WTC11 (cell line): Measurements from ENCODE around the gene CNPY4. TPM values are rescaled to one million over a fixed set of nuclear protein-coding genes. Genes with fewer than 3 reads are reported as not detected.
A peak's percentile ranks its signal among the peaks of the same experiment; 100 is the strongest.

Experiments
- ATAC-seq: fragments of 200-7000 bp; cut with Tn5 transposase; 2 replicates; pipeline ENCODE4 v1.10.0; 2021; ENCODE audit warnings: mild to moderate bottlenecking, moderate library complexity
- CTCF ChIA-PET: fragments of 300-600 bp; sonication (Branson Sonifier 250); formaldehyde crosslinking; loops from one replicate; lab custom pipeline; 2021; ENCODE audit warnings: antibody characterized with exemption; lab: Charles Lee
- POLR2A ChIA-PET: fragments of 350-600 bp; sonication (Branson Sonifier 250); formaldehyde crosslinking; loops from one replicate; lab custom pipeline; 2021; ENCODE audit warnings: antibody characterized with exemption; lab: Charles Lee
- DNase-seq: peaks from one replicate; pipeline ENCODE4 v3.0.0; 2021; ENCODE audit warnings: low spot score
- H3K27ac Mint-ChIP-seq: 2 replicates; pipeline ENCODE4 v1.8.0; 2021; ENCODE audit warnings: mixed read lengths
- H3K27me3 Mint-ChIP-seq: 2 replicates; pipeline ENCODE4 v1.8.0; 2021; ENCODE audit warnings: low read depth, mild to moderate bottlenecking, moderate library complexity, mixed read lengths
- H3K36me3 Mint-ChIP-seq: 2 replicates; pipeline ENCODE4 v1.8.0; 2021; ENCODE audit warnings: mixed read lengths
- H3K4me1 Mint-ChIP-seq: 2 replicates; pipeline ENCODE4 v1.8.0; 2022; ENCODE audit warnings: mixed read lengths
- H3K4me3 Mint-ChIP-seq: 2 replicates; pipeline ENCODE4 v1.8.0; 2021; ENCODE audit warnings: mild to moderate bottlenecking, moderate library complexity, mixed read lengths
- H3K9me3 Mint-ChIP-seq: 2 replicates; pipeline ENCODE4 v1.8.0; 2021; ENCODE audit warnings: mixed read lengths
- CREB1 ChIP-seq: sonication (generic); formaldehyde crosslinking; IDR thresholded peaks from 2 replicates; pipeline ENCODE4 v1.8.0; 2023; ENCODE audit warnings: mild to moderate bottlenecking, missing genetic modification reagents
- ELF4 ChIP-seq: sonication (generic); formaldehyde crosslinking; IDR thresholded peaks from 2 replicates; pipeline ENCODE4 v1.8.1; 2022; ENCODE audit warnings: low read depth, mild to moderate bottlenecking, moderate library complexity, missing genetic modification reagents
- FOXK1 ChIP-seq: sonication (generic); formaldehyde crosslinking; IDR thresholded peaks from 2 replicates; pipeline ENCODE4 v1.8.0; 2022; ENCODE audit warnings: mild to moderate bottlenecking, moderate library complexity, missing genetic modification reagents
- FOXP1 ChIP-seq: sonication (generic); formaldehyde crosslinking; IDR thresholded peaks from 2 replicates; pipeline ENCODE4 v1.8.0; 2022; ENCODE audit warnings: missing genetic modification reagents, mild to moderate bottlenecking, moderate library complexity, borderline replicate concordance
- GRHL2 ChIP-seq: fragments of 250-450 bp; sonication (Bioruptor Pico); IDR thresholded peaks from 2 replicates; pipeline ENCODE4 v1.8.0; 2022; ENCODE audit warnings: mild to moderate bottlenecking, moderate library complexity; ENCODE audit not compliant: insufficient replicate concordance, severe bottlenecking
- MYBL2 ChIP-seq: sonication (generic); formaldehyde crosslinking; IDR thresholded peaks from 2 replicates; pipeline ENCODE4 v1.8.1; 2023; ENCODE audit warnings: mild to moderate bottlenecking, moderate library complexity, missing genetic modification reagents
- NFE2L1 ChIP-seq: sonication (generic); formaldehyde crosslinking; IDR thresholded peaks from 2 replicates; pipeline ENCODE4 v1.8.1; 2023; ENCODE audit warnings: missing genetic modification reagents
- NR3C1 ChIP-seq: sonication (generic); formaldehyde crosslinking; conservative IDR thresholded peaks from 2 replicates; pipeline ENCODE4 v1.8.1; 2023; ENCODE audit warnings: low read depth, mild to moderate bottlenecking, missing genetic modification reagents
- RELA ChIP-seq: sonication (generic); formaldehyde crosslinking; IDR thresholded peaks from 2 replicates; pipeline ENCODE4 v1.8.1; 2022; ENCODE audit warnings: missing genetic modification reagents, mild to moderate bottlenecking, borderline replicate concordance
- ZBTB21 ChIP-seq: sonication (generic); formaldehyde crosslinking; IDR thresholded peaks from 2 replicates; pipeline ENCODE4 v1.8.1; 2023; ENCODE audit warnings: mild to moderate bottlenecking, missing genetic modification reagents, borderline replicate concordance
- ZNF121 ChIP-seq: sonication (generic); formaldehyde crosslinking; IDR thresholded peaks from 2 replicates; pipeline ENCODE4 v1.8.0; 2023; ENCODE audit warnings: missing genetic modification reagents
- ZNF317 ChIP-seq: sonication (generic); formaldehyde crosslinking; IDR thresholded peaks from 2 replicates; pipeline ENCODE4 v1.8.1; 2023; ENCODE audit warnings: low read depth, mild to moderate bottlenecking, moderate library complexity, missing genetic modification reagents, borderline replicate concordance
- ZNF423 ChIP-seq: fragments of 250-450 bp; sonication (Bioruptor Pico); IDR thresholded peaks from 2 replicates; pipeline ENCODE4 v2.1.2; 2022; ENCODE audit warnings: mild to moderate bottlenecking, moderate library complexity
- ZNF671 ChIP-seq: fragments of 250-450 bp; sonication (Bioruptor Pico); IDR thresholded peaks from 2 replicates; pipeline ENCODE4 v1.8.0; 2021; ENCODE audit warnings: mild to moderate bottlenecking
- total RNA-seq: library from RNA; stranded (reverse); gene quantifications from 3 replicates; pipeline ENCODE4 v1.2.3, GENCODE V29; 2021
- TF ChIP-seq, protein P1 (sequence below): fragments of 250-450 bp; sonication (Bioruptor Pico); IDR thresholded peaks from 2 replicates; pipeline ENCODE4 v1.9.0; 2021; ENCODE audit warnings: mild to moderate bottlenecking
- TF ChIP-seq, protein P2 (sequence below): sonication (generic); formaldehyde crosslinking; IDR thresholded peaks from 2 replicates; pipeline ENCODE4 v1.8.0; 2022; ENCODE audit warnings: mild to moderate bottlenecking, missing genetic modification reagents
- TF ChIP-seq, protein P3 (sequence below): fragments of 250-450 bp; sonication (Bioruptor Pico); IDR thresholded peaks from 2 replicates; pipeline ENCODE4 v1.8.0; 2021; ENCODE audit warnings: mild to moderate bottlenecking
- TF ChIP-seq, protein P4 (sequence below): sonication (generic); formaldehyde crosslinking; IDR thresholded peaks from 2 replicates; pipeline ENCODE4 v1.8.1; 2023; ENCODE audit warnings: mild to moderate bottlenecking, missing genetic modification reagents

The CNPY4 gene
- total RNA-seq, 1 experiment from 2014 or later, result 15.1 TPM

DNA sequence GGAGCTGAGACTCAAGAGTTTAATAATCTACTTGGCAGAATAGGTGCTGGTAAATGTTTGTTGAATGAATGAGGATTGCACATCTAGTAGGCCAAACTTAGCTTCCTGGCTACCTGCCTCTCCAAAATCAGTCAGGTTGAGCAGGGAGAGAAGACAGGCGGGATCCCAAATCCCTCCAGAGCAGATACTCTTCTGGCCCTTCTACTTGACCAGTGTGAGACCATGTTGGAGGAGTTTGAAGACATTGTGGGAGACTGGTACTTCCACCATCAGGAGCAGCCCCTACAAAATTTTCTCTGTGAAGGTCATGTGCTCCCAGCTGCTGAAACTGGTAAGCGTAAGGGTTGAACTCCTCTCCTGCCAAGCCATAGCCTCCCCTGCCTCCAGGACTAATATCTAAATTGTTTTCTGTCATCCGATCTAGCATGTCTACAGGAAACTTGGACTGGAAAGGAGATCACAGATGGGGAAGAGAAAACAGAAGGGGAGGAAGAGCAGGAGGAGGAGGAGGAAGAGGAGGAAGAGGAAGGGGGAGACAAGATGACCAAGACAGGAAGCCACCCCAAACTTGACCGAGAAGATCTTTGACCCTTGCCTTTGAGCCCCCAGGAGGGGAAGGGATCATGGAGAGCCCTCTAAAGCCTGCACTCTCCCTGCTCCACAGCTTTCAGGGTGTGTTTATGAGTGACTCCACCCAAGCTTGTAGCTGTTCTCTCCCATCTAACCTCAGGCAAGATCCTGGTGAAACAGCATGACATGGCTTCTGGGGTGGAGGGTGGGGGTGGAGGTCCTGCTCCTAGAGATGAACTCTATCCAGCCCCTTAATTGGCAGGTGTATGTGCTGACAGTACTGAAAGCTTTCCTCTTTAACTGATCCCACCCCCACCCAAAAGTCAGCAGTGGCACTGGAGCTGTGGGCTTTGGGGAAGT, 5.1 kb downstream of the CNPY4 start:
- no peak overlapping the region; the same call in 1 of the 2 replicates for H3K4me3 Mint-ChIP-seq
- CTCF ChIA-PET, result interaction anchor here (2.1 kb wide), 1 partner anchor 23 kb away, joined by 5 read pairs; the partner anchor contains the start of gene AP4M1
- TF ChIP-seq GRHL2 (CRISPR knock-in tag) (no peak), FOXP1 (no peak), MYBL2 (no peak), ZNF317 (CRISPR knock-in tag) (no peak), ZNF671 (CRISPR knock-in tag) (no peak), CREB1 (CRISPR knock-in tag) (no peak), ZNF121 (CRISPR knock-in tag) (no peak)
- TF ChIP-seq, protein P1, sequence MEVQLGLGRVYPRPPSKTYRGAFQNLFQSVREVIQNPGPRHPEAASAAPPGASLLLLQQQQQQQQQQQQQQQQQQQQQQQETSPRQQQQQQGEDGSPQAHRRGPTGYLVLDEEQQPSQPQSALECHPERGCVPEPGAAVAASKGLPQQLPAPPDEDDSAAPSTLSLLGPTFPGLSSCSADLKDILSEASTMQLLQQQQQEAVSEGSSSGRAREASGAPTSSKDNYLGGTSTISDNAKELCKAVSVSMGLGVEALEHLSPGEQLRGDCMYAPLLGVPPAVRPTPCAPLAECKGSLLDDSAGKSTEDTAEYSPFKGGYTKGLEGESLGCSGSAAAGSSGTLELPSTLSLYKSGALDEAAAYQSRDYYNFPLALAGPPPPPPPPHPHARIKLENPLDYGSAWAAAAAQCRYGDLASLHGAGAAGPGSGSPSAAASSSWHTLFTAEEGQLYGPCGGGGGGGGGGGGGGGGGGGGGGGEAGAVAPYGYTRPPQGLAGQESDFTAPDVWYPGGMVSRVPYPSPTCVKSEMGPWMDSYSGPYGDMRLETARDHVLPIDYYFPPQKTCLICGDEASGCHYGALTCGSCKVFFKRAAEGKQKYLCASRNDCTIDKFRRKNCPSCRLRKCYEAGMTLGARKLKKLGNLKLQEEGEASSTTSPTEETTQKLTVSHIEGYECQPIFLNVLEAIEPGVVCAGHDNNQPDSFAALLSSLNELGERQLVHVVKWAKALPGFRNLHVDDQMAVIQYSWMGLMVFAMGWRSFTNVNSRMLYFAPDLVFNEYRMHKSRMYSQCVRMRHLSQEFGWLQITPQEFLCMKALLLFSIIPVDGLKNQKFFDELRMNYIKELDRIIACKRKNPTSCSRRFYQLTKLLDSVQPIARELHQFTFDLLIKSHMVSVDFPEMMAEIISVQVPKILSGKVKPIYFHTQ (CRISPR knock-in tag), result no peak
- TF ChIP-seq, protein P2, sequence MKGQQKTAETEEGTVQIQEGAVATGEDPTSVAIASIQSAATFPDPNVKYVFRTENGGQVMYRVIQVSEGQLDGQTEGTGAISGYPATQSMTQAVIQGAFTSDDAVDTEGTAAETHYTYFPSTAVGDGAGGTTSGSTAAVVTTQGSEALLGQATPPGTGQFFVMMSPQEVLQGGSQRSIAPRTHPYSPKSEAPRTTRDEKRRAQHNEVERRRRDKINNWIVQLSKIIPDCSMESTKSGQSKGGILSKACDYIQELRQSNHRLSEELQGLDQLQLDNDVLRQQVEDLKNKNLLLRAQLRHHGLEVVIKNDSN (CRISPR knock-in tag), result no peak
- POLR2A ChIA-PET, result interaction anchor here (1.5 to 2.3 kb wide), 2 partner anchors 13 to 24 kb away, joined by 4 to 21 read pairs; partner anchors contain the start of genes AP4M1 and MCM7
- H3K27me3 Mint-ChIP-seq, result peaks cover 12% of the 10 kb centered on the region
- no peak for DNase-seq
- peaks cover 26% of the 10 kb centered on the region for H3K4me1 Mint-ChIP-seq
- ATAC-seq, result no peak
- H3K36me3 Mint-ChIP-seq, result peaks cover 2% of the 10 kb centered on the region; the same call in 1 of the 2 replicates
- no peak overlapping the region for H3K27ac Mint-ChIP-seq
- no peaks in the 10 kb centered on the region for H3K9me3 Mint-ChIP-seq

DNA sequence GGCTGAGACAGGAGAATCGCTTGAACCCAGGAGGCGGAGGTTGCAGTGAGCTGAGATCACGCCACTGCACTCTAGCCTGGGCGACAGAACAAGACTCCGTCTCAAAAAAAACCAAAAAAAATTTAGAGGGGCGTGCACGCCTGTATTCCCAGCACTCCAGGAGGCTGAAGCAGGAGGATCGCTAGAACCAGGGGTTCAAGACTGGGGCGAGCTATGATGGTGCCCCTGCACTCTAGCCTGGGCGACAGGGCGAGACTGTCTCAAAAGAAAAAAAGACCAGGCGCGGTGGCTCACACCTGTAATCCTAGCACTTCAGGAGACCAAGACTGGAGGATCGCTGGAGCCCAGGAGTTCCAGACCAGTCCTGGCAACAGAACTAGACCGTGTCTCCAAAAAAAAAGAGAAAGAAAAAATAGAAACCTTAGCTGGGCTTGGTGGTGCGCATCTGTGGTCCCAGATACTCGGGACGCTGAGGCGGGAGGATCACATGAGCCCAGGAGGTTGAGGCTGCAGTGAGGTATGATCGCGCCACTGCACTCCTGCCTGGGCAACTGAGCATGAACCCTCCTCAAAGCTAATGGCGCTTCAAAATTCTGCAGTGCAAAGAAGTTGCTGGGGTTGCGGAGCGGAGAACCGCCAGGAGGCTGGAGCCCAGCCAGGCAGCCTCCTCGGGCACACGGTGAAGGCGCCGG, 7.0 kb downstream of the CNPY4 start:
- CTCF ChIA-PET, result interaction anchor here (0.6 to 2.1 kb wide), 5 partner anchors 13 to 702 kb away, joined by 3 to 5 read pairs (median 3); partner anchors contain the start of gene AP4M1
- Mint-ChIP-seq H3K36me3 (peaks cover 2% of the 10 kb centered on the region; the same call in 1 of the 2 replicates), H3K9me3 (no peaks in the 10 kb centered on the region)
- TF ChIP-seq NFE2L1 (CRISPR knock-in tag), result 0 out of 2 replicates have a peak, but pooled peaks have one; percentile 47
- no peak for TF ChIP-seq ZNF423 (CRISPR knock-in tag)
- TF ChIP-seq, protein P1 (CRISPR knock-in tag), result no peak
- no peak for TF ChIP-seq ELF4 (CRISPR knock-in tag)
- TF ChIP-seq, protein P3, sequence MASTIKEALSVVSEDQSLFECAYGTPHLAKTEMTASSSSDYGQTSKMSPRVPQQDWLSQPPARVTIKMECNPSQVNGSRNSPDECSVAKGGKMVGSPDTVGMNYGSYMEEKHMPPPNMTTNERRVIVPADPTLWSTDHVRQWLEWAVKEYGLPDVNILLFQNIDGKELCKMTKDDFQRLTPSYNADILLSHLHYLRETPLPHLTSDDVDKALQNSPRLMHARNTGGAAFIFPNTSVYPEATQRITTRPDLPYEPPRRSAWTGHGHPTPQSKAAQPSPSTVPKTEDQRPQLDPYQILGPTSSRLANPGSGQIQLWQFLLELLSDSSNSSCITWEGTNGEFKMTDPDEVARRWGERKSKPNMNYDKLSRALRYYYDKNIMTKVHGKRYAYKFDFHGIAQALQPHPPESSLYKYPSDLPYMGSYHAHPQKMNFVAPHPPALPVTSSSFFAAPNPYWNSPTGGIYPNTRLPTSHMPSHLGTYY, result no peak
- TF ChIP-seq, protein P4, sequence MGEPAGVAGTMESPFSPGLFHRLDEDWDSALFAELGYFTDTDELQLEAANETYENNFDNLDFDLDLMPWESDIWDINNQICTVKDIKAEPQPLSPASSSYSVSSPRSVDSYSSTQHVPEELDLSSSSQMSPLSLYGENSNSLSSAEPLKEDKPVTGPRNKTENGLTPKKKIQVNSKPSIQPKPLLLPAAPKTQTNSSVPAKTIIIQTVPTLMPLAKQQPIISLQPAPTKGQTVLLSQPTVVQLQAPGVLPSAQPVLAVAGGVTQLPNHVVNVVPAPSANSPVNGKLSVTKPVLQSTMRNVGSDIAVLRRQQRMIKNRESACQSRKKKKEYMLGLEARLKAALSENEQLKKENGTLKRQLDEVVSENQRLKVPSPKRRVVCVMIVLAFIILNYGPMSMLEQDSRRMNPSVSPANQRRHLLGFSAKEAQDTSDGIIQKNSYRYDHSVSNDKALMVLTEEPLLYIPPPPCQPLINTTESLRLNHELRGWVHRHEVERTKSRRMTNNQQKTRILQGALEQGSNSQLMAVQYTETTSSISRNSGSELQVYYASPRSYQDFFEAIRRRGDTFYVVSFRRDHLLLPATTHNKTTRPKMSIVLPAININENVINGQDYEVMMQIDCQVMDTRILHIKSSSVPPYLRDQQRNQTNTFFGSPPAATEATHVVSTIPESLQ (CRISPR knock-in tag), result no peak
- TF ChIP-seq, protein P2 (CRISPR knock-in tag), result no peak; the same call in 1 of the 2 replicates
- TF ChIP-seq NR3C1 (CRISPR knock-in tag), result no peak
- TF ChIP-seq FOXK1, result 0 out of 2 replicates have a peak, but pooled peaks have one; percentile 13
- TF ChIP-seq RELA (CRISPR knock-in tag), result no peak
- TF ChIP-seq FOXP1, result no peak
- no peak for TF ChIP-seq ZBTB21 (CRISPR knock-in tag)

More for the DNA sequence above, 7.0 kb downstream of the CNPY4 start:
- DNase-seq (no peak), ATAC-seq (peak; percentile 4; the same call in 1 of the 2 replicates)
- peaks cover 18% of the 10 kb centered on the region for H3K4me1 Mint-ChIP-seq
- peaks cover 15% of the 10 kb centered on the region for H3K27me3 Mint-ChIP-seq
- POLR2A ChIA-PET, result interaction anchor here (0.6 to 2.3 kb wide), 6 partner anchors 15 to 529 kb away, joined by 3 to 21 read pairs (median 3); partner anchors contain the start of genes AP4M1, LAMTOR4, MCM7 and TMEM225B
- peak overlapping the region; percentile 99 for H3K4me3 Mint-ChIP-seq
- H3K27ac Mint-ChIP-seq, result peak overlapping the region; percentile 99
